ENCODE data around the gene TTBK2.

DNA sequence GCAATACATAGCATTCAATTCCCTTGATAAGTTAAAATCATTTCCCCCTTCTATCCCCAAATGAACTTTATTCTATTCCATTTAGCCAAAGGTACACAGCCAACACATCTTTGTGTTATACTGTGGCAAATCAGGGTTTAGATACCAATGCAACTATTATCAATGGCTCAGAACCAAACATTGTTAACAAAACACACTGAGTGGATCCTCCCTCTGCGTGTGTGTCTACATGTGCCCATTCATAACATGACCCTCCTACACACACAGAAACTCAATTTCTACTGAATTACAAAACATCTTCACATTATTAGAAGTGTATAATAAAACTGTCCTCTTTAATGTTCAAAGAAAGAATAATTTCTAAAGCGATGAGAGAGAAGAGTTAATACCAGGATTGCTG lies 1.3 kb downstream of the TTBK2 start:
- TF ChIP-seq RAD21 (IDR thresholded peaks at IDR 0.05) (no peak), HNF4G (IDR thresholded peaks at IDR 0.05) (no peak), YY1 (IDR thresholded peaks at IDR 0.05) (no peak), GABPA (IDR thresholded peaks at IDR 0.05 in 1 of 2, conservative IDR thresholded peaks at IDR 0.05 in 1 of 2) (no peak), EGR1 (IDR thresholded peaks at IDR 0.05; ENCODE audit: low read depth in 2 of 2) (no peak)
- TF ChIP-seq, protein P1, sequence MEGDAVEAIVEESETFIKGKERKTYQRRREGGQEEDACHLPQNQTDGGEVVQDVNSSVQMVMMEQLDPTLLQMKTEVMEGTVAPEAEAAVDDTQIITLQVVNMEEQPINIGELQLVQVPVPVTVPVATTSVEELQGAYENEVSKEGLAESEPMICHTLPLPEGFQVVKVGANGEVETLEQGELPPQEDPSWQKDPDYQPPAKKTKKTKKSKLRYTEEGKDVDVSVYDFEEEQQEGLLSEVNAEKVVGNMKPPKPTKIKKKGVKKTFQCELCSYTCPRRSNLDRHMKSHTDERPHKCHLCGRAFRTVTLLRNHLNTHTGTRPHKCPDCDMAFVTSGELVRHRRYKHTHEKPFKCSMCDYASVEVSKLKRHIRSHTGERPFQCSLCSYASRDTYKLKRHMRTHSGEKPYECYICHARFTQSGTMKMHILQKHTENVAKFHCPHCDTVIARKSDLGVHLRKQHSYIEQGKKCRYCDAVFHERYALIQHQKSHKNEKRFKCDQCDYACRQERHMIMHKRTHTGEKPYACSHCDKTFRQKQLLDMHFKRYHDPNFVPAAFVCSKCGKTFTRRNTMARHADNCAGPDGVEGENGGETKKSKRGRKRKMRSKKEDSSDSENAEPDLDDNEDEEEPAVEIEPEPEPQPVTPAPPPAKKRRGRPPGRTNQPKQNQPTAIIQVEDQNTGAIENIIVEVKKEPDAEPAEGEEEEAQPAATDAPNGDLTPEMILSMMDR (IDR thresholded peaks at IDR 0.05; ENCODE audit: low read depth, low read length, missing input control): no peak
- TF ChIP-seq, protein P2, sequence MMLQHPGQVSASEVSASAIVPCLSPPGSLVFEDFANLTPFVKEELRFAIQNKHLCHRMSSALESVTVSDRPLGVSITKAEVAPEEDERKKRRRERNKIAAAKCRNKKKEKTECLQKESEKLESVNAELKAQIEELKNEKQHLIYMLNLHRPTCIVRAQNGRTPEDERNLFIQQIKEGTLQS (IDR thresholded peaks at IDR 0.05): no peak
- TF ChIP-seq, protein P3, sequence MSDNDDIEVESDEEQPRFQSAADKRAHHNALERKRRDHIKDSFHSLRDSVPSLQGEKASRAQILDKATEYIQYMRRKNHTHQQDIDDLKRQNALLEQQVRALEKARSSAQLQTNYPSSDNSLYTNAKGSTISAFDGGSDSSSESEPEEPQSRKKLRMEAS (IDR thresholded peaks at IDR 0.05): no peak

All from liver (tissue), 3 donors.